HG03565 (cell line): ENCODE results near the gene SUSD1.
A peak's percentile ranks its signal among the peaks of the same experiment; 100 is the strongest.
"Not testable (repeated sequence)": the region's sequence is repeated elsewhere in the genome, so short reads cannot be mapped to it uniquely, and the experiment has no call there.

Source experiments
- ATAC-seq: cut with Tn5 transposase; IDR thresholded peaks from one replicate; pipeline ENCODE4 v1.9.1; 2021; ENCODE audit warnings: mild to moderate bottlenecking, moderate library complexity; ENCODE audit not compliant: unreplicated experiment

Gene SUSD1

DNA sequence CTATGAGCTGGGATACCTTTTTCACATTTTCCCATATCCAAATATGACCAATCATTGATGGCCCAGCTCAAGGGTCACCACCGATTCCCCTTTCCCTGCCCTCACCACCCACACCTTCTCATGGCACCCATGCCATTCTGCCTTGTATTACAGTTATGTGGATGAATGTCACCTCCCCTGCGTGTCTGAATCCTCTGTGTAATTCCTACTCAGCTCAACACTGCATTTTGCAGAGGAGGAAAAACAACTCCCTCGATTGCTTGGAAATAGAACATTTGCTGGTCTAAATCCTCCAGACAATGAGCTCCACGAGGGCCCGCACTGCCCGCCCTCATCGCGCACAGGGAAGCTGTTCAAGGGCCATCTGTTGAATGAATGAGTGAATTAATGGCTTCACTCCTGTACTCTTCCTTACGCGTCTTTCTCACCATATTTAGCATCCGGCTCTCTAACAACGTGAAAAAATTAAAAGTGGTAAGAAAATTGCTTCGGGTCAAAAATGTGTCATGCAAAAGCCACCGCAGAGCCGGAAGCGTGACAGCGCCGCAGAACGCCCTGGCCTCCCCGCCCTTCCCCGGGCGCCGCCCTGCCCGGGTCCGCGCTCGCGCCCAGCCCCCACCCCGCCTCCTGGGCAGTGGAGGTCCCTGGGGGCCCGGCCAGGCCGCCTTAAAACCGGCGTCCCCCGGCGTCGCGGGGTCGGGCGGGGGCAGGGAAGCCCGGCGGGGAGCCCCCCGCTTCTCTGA lies 704 bp downstream of the SUSD1 start:
- ATAC-seq, result peak; percentile 65

- ATAC-seq, result no peak
These were observed 1.4 kb downstream of the SUSD1 start for GRCh38 chr9:112173489-112174221.

GRCh38 chr9:112170968-112171367 lies 4.1 kb downstream of the SUSD1 start:
- no peak for ATAC-seq

- no peak for ATAC-seq
These were observed 4.9 kb downstream of the SUSD1 start for GRCh38 chr9:112170235-112170634.

- no peak for ATAC-seq
These were observed 5.7 kb downstream of the SUSD1 start for GRCh38 chr9:112169368-112169767.

DNA sequence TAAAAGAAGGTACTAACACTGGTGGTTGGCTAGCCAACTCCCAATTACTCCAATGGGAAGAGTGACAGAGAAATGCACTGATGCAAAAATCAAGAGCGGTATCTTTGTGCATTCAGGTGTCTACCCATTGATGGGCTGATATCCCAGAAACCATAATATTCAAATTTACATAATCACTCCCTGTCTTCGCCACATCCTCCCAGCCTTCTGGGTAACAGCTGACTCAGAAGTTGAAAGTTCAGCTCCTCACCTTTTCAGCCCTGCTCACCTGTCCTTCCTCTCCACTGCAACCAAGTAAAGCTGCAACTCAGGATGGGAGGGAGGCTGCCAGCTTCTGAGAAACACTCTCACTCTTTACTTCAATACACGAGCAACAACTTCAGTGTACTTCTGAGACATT lies 6.9 kb downstream of the SUSD1 start:
- no peak for ATAC-seq

DNA sequence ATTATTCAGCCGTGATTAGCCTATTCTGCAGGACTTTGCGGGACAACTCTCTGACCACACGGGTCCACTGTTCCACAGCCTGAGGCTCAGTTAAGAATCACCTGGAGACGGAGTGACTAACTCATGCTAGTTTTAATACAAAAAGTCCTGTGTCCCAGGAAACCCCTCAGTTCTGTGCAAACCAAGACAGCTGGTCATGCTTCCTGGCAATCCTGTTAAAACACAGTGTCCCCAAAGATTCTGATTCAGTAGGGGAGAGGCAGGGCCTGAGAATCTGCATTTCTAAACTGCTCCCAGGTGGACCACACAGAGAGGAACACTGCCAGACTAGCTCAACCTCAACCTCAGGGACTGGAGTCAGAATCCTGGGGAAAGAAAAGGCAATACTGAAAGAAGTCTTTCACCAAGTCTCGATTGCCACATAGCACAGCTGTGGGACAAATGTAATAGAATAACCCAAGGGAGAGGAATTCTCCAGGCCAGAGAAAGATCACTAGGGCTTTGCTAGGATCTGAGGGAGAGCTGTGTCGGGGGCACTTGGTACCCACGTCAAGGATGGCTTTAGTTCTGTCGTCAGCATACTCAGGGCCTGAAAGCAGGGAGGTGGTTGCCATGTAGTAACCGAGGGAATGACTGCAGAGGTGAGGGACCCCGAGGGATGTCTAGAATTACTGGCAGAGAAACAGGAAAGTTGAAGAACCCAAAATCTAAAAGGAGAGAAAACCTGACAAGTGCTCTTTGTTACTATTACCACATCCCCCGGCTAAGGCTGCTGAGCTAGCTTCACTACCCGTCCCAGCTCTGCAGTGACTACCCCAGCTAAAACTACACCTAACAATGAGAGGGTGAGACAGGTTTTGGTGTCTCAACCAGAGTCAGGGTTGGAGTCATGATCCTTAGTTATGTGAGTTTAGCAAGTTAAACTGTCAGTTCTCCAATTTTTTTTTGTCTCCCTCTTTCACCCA lies 8.6 kb downstream of the SUSD1 start:
- ATAC-seq, result no peak

DNA sequence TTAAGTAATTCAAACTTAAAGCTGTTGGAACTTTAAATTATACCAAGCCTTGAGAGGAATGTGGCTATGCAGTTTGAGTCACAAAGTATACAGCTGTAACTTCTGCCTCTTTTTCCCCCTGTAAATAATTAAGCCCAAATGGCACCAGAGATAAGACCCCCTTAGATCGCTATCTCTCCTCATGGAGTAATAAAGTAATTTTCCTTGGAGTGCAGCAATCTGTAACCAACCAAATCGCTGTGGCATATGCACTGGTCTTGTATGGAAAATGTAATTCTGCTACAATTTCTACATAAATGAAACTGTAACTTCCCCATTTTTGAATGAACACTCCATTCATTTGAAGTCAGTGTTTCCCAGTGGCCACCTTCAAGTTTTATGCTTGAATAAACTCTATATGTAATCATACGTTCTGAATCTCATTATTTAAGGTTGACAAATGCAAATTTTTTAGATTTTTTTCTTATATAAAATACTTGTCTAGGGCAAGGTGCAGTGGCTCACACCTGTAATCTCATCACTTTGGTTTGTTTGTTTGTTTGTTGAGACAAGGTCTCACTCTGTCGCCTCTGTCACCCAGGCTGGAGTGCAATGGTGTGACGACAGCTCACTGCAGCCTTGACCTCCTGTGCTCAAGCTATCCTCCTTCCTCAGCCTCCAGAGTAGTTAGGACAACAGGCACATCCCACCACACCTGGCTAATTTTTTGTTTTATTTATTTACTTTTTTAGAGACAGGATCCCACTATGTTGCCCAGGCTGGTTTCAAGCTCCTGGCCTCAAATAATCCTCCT lies 12.3 kb downstream of the SUSD1 start:
- ATAC-seq, result no peak

- no peak for ATAC-seq
These were observed 15.3 kb downstream of the SUSD1 start for GRCh38 chr9:112159781-112160180.

DNA sequence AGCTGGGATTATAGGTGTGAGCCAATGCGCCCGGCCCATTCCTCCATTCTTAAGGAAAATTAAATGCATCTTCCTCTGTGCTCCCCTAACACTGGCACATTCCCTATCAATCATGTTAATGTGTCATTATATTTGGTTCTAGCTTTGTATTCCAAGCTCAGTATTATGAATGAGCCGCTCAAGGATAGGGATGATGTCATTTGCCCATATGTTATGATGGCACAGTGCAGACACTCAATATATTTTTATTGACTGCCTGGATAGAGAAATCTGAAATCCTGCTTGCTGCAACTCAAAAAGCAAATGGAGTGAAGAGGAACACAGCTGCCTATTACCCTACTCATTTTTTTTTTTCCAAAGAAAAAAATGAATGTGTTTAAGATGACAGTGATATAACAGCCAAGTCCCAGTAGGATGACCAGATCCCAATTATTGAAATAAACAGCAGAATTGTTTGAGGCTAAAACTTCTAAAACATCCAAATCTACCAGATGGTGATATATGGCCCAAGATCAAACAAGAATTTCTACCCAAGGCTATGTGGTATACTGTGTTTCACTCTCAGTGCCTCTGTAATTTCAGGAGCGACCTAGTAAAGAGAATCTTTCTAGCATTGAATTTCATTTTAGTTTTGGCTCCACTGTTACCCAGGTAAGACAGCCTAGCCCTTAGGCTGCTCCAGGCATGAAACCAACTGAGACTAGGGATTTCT lies 16.3 kb downstream of the SUSD1 start:
- ATAC-seq, result no peak

- ATAC-seq, result no peak
These were observed 17.1 kb downstream of the SUSD1 start for GRCh38 chr9:112157961-112158360.

- no peak for ATAC-seq
These were observed 18.0 kb downstream of the SUSD1 start for GRCh38 chr9:112157087-112157486.

DNA sequence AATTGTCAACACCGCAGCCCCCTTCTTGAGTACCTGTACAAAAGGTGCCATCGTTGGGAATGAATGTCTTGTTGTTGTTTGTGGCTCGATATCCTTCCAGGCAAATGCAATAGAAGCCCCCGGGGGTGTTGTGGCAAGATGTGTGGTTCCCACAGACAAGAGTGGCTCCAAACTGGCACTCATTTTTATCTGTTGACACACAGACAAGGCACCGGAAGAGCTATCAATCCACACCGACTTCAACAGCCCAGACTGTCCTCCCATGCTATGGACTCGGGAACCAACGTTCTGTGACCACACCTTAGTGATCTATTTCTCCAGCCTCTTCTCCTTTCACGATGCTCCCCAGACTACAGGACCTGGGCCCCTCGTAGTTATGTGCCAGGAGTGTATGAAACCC lies 25.9 kb downstream of the SUSD1 start:
- ATAC-seq, result no peak

DNA sequence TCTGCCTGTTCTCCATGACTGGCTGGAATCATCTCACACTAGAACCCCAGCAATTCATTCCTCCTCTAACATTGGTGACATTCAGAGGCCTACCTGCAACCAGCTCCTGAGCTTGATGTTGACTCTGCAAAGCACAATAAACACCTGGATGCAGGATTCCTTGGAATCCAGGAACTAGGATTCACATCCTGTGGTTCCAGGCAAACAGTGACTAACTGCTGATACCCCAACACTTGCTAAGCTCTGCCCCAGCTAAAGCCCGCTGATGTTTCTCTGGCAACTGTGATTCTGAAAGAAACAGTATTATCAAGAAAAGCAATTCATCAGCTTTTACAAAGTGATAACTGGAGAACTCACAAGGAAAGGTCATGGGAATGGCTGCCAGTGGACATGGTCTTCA lies 29.2 kb downstream of the SUSD1 start:
- ATAC-seq, result no peak

GRCh38 chr9:112144807-112145206 lies 30.3 kb downstream of the SUSD1 start:
- no peak for ATAC-seq

DNA sequence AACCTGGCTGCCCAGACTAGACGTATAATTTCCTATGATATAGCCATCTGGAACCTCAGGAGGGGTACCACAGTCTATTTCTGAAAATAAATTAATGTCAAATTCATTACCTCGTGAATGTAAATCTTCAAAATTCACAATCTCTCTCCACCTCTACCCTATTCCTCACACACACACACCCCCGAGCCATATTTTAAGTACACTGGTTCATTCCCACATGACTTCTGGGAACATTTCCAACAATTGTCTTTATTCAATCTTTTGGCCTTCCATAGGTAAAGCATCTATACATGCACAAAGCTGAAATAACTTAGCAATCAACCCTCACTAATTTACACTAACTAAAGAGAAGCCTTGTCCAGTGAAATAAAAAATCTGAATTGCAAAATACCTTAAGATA lies 32.7 kb downstream of the SUSD1 start:
- no peak for ATAC-seq

DNA sequence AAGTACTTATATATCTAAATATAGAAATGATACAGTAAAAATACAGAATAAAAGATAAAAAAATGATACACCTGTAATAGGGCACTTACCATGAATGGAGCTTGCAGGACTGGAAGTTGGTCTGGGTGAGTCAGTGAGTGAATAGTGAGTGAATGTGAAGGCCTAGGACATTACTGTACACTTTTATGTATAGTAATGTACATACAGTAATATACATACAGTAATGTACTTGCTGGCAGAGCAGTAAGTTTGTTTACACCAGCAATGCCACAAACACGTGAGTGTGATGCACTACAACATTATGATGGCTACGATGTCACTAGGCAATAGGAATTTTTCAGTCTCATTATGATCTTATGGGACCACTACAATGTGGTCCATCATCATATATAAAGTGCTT lies 34.2 kb downstream of the SUSD1 start:
- ATAC-seq, result no peak

DNA sequence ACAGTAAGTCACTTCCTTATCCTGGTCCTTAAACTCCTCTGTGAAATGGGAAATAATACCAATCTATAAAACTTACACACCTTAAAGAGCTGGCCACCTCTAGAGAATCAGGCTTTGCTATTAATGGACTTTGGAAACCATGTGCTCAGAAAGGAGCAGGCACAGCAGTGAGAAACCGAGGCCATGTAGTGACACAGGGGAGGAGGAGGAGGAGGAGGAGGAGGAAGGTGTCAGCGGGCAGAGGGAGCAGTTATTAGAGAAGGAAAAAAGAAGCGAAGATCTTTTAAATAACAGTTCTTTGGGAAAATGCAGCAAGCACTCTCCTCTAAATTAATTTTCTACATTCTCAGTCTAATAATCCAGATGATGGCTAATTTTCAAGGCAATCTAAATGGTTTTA lies 38.0 kb downstream of the SUSD1 start:
- ATAC-seq, result no peak

- ATAC-seq, result no peak
These were observed 39.4 kb downstream of the SUSD1 start for GRCh38 chr9:112135706-112136105.

GRCh38 chr9:112133806-112134205 lies 41.3 kb downstream of the SUSD1 start:
- ATAC-seq, result not testable (repeated sequence)
